ENCODE data around the gene WIPI1. TPM values are rescaled to one million over a fixed set of nuclear protein-coding genes. Genes with fewer than 3 reads are reported as not detected.

The WIPI1 gene
- total RNA-seq, 2 donors from 2014 or later: 78.3 to 95.3 TPM

DNA sequence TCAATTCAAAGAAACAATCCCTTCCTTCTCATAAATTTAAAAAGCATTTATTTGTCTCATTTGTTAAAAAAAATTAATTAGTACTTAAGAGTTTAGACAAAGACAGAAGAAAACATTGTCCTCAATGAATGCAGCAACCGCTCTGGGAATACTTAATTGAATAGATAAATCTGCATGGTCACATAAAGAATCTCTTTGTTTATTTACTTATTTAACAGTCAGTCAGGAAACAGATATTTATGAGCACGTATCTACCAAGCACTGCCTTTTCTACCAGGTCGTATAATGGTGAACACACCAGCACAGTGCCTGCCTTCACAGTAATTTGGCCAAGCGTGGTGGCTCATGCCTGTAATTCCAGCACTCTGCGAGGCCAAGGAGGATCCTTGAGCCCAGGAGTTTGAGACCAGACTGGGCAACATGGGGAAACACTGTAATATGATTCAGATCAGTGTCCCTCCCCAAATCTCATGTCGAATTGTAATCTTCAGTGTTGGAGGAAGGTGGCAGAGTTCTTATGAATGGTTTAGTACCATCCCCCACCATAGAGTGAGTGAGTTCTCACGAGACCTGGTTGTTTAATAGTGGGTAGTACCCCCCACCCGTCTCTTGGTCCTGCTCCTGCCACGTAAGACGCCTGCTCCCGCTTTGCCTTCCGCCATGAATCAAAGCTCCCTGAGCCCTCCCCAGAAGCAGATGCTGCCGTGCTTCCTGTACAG lies 8.1 kb downstream of the WIPI1 start:
- intact Hi-C loops (cut with DNase I, micrococcal nuclease): no loop called here
- DNase-seq: no peak
- no peak for ATAC-seq

DNA sequence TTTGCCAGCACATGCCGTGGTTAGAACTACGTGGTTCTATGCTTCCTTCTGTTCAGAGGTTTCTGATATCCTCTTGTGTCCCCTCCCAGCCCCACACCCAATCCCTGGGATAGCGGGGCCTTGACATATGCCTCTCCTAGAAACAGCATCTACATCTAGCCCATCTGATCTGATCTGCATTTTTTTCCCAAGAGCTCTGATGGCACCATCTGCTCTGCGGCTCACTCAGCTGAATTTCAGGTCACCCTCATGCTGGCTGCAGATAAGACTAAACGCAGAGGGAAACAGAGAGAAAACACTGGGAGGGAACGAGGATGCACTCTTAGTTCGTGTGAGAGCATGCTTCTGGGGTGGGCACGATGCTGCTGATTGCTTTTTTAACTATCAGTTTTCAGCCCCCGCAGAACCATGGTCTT lies 10.7 kb downstream of the WIPI1 start:
- DNase-seq: no peak
- no peak for ATAC-seq
- intact Hi-C loops (cut with DNase I, micrococcal nuclease): no loop called here

DNA sequence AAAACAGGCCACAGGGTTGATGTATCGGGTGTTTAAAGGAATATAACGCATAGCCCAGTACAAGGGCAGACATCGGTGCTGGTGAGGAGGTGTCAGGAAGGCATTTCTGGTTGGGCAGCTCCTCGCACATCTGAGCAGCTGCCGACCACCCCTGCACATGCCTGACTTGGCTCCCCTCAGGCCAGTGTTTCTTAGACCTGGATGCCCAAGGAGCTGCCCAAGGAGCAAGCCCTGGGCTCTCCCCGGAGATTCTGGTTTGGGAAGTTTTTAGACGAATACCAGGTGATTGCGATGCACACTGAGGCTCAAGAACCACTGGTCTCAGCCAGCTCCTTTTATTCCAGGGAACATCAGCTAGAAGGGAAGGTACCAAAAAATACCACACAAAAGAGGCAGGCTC lies 11.6 kb downstream of the WIPI1 start:
- no peak for DNase-seq
- intact Hi-C loops (cut with DNase I, micrococcal nuclease): no loop called here

DNA sequence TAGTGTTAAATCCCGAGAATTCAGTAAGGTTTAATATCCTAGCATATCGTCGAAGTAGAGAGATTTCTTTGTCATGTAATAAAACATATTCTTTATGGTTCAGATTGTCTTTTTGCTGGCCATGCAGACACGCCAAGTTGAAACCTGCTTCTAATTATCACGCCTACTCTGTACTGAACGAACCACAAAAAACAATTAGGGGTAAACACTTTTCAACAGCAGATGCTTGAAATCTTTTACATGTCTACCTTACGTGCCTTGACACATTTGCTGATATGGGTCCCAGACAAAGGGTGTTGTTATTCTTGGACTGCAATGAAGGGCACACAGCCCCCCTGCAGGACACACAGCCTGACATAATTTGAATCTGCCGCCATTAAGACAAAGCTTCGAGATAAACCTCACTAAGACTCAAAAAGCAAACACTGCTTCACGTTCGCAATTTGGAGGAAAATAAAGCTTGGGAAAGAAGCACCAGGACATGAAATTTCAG lies 13.3 kb downstream of the WIPI1 start:
- intact Hi-C loops (cut with DNase I, micrococcal nuclease): no loop called here
- DNase-seq (no peak), ATAC-seq (no peak)

More for the DNA sequence above, 11.6 kb downstream of the WIPI1 start:
- no peak for ATAC-seq

DNA sequence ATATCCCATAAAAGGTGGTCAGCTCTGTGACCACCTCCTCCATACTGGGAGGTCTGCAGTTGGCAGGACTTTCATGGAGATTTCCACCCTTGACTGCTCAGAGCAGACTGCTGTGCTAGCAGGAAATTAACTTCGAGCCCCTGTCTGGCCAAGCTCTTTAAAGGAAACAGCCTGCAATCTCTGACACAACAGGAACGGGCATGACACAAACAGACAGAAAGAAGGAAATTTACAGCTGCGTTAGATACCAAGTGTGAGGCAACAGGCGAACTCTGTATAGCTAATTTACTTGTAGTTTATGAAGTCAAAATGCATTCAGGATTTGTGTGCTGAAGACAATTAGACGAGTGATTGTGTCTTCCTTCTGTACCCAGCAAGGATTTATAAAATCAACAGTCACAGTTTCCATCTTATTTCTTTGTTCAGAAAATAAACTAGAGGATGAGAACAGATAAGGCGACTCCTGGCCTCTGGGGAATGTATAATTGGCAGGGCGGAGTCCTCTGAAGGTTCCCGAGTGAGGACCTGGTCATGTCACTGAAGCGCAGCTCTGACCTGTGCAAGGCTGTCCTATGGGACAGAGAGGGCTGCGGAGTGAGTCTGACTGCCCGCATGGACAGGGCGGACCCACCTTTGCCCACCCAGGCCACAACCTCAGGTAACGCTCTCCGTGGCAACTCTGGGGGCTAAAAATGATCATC lies 16.1 kb downstream of the WIPI1 start:
- no peak for DNase-seq
- intact Hi-C loops (cut with DNase I, micrococcal nuclease): no loop called here
- ATAC-seq: no peak

DNA sequence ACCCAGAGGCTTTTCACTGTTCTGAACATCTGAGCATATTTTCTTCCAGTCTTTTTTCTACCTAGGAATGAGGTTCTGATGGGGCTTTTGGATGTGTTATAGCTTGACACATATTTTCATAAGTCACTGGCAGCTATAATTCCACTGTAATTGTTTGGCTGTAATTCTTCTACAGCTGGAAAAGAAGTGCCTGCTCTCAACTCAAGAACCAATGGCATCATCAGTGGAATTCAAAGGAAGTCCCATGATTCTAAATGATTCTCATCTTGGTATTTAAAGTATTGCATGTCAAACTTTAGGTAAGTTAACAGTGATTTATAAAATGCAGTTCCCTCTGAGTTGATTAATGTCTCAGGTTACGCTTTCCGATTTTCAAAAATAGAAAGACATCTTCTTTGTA lies 16.8 kb downstream of the WIPI1 start:
- ATAC-seq: no peak
- intact Hi-C loops (cut with DNase I, micrococcal nuclease): no loop called here
- no peak for DNase-seq

DNA sequence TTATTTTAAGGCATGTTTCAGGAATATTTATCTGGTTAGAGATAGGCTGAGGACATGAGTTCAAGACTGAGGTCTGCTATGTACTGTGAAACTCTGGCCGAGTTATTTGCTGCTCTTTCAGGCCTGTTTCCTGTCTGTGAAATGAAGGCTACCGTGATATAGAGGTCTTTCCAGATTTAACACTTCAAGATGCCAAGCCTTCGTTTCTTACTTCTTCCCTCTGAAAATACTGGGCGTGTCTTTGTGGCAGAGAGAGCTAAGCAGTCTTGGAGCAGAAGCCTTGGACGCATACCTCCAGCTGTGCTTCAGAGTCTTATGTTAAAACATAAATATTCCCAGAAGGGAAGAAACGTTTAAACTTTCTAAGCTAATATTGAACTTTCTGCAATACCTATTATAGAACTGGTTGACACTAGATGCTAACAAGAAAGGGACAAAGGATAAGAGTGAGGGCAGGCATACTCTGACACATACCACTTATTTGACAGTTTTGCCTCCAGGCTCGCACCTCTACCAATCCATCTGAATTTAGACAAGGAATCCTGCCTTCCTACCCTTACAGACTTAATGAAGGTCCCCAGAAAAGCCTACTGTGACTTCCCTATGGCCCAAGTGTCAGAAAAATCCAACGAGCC lies 17.5 kb downstream of the WIPI1 start:
- intact Hi-C loops (cut with DNase I, micrococcal nuclease): no loop called here
- DNase-seq (no peak), ATAC-seq (no peak)

DNA sequence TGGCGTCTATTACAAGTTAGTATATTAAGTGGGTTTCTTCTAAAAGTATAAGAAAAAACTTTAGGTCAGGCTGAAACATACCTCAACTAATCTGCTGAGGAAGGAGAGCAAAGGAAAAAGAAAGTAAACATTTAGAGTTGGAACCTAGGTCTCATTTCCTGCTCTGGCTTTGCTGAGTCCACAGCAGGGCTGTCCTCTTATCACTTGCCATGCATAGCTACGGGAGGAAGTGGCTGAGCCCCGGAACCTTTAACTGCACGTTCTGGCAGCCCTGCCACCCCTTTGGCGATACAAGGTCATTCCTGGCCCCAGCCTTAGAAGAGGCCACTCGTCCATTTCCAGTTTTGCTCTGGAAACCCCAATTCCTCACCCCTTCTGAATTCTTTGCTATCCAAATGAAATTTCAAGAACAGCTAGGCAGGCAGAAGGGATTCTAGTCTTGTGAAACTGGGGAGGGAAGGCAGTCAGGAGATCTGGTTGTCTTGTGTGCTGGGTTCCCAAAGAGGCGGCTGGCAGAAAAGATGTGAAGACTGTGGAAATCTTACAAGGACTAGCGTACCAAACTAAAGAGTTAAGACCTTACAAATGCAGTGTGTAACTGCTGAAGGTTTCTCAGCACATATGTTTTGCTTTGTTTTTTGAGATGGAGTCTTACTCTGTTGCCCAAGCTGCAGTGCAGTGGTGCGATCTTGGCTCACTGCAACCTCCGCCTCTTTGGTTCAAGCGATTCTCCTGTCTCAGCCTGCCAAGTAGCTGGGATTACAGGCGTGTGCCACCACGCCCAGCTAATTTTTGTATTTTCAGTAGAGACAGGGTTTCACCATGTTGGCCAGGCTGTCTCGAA lies 19.1 kb downstream of the WIPI1 start:
- intact Hi-C loops (cut with DNase I, micrococcal nuclease): no loop called here
- ATAC-seq: peak; percentile 91
- peak; percentile 63 to 68 for DNase-seq

DNA sequence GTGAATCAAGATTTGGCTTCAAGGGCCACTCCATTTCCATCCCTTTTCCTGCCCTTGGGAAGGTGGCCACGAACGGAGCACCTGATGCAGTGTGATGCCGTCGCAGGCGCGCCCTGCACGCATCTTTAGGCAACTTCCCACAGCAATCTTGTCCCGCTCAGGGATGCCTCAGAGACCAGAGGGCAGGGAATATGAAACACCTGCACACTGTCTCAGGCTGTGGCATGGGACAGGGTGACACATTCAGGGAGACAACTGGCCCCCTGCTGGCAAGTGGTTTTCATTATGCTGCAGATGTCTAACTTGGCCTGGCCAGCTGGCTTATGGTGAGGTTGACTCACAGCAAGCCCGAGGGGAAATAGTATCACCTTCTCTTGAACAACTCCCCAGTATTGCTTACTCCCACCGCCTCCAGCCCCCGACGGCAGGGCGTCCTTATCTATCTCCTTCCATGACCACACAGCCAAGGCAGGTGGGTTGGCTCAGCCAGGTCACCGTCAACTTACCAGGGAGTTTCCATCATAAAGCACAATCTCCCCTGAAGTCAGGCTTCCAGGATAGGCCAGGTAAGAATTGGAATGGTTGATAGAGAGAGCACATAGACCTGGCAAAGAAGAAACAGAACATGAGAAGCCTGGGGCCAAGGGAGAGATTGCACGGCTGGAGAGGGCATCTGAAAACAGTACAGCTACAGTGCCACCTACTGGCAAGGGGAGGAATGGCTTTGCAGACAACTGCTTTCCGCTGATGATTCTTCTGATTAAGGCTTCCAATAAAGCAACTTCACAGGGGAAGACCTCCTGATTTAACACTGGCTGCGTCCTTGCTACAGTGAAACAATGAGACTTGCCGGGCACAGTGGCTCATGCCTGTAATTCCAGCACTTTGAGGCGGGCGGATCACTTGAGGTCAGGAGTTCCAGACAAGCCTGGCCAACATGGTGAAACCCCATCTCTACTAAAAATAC lies 21.1 kb downstream of the WIPI1 start:
- intact Hi-C loops (cut with DNase I, micrococcal nuclease): no loop called here
- DNase-seq (peak; percentile 69 to 86), ATAC-seq (peak; percentile 61)

DNA sequence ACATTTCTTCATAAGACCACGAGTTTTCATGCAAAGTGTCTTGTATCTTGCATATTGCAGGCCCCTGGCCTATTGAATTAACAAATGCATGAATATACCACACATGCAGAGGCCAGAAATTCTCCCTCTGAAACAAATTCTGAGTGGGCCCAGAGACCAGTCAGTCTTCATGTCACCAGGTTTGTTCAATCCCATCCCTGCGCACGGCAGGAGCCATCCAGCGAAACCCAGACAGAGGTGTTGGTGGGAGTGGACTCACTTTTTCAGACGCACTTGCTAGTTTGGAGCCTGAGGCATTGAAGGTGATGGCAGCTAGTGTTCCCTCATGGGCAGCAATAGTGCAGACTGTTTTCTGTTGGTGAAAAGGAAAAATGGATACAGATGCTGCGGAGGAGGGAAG lies 21.9 kb downstream of the WIPI1 start:
- ATAC-seq (no peak), DNase-seq (no peak)
- intact Hi-C loops (cut with DNase I, micrococcal nuclease): no loop called here

DNA sequence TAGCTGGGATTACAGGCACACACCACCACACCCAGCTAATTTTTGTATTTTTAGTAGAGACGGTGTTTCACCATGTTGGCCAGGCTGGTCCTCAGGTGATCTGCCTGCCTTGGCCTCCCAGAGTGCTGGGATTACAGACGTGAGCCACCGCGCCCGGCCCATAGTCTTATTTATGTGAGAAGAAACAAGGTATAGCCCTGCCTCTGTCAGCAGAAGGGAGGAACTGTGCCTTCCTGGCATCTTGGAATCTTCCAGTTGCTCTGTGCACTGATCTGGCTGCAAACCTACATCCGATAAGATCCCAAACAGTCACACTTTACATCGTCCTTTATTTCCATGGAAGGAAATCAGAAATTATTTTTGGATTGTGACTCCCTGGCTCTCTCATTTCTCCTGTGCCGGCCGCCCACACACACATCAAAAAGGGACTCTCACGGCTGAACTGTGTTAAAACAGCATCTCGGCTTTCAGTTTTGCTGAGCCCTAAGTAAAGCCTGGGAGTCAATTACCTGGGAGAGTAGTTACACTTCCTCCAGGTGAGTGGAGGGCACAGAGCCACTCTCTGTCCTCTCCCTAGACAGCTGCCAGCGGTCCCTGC lies 23.3 kb downstream of the WIPI1 start:
- no peak for ATAC-seq
- intact Hi-C loops (cut with DNase I, micrococcal nuclease): no loop called here
- no peak for DNase-seq

DNA sequence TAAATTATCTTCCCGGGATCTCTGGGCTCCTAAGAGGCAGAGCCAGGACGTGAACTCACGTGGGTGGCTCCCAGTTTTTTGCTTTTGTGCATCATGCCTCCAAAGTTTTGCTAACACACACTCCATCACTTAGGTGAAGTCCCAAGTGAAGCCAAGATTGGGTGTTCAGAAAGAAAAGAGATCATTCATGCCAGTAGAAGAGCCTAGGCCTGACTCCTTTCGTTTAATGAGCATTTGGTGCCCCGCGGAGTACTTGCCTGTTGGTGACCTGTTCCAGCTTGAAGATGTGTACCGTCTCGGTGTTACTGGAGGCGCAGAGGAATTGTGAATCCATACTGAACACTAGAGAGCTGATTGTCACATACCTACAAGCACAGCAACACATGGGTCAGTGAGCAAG lies 24.1 kb downstream of the WIPI1 start:
- ATAC-seq: no peak
- intact Hi-C loops (cut with DNase I, micrococcal nuclease): no loop called here
- DNase-seq: no peak

DNA sequence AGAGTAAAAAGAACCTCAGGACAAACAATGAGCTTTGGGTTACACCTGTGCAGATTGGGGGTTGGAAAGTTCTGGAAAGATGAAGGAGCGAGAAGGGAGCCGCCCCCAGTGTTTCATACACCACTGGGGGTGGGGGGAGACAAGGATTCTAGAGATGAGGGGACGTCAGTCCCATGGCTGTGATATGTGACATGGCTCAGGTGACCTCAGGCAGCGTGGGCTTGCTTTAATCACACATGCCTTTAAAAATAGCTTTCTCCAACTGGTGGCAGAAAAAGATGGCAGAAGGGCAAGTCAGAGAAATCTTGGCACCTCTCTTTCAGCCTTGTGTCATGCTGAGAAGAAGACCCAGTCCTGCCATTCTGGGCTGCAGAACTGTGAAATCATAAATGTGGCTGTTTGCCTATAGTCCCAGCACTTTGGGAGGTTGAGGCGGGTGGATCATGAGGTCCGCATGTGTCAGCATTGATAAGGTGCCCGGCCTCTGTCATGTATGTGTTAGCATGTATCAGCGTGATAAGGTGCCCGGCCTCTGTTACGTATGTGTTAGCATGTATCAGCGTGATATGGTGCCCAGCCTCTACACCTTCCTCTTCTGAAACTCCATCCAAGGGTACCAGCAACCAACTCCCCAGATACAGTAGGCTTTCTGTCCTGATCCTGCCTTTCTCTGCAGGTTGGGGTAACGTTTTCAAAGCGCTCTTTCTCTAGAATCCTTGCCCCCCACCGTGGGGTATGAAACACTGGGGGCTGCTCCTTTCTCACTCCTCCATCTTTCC lies 25.0 kb downstream of the WIPI1 start:
- ATAC-seq: no peak
- no peak for DNase-seq
- intact Hi-C loops (cut with DNase I, micrococcal nuclease): no loop called here

DNA sequence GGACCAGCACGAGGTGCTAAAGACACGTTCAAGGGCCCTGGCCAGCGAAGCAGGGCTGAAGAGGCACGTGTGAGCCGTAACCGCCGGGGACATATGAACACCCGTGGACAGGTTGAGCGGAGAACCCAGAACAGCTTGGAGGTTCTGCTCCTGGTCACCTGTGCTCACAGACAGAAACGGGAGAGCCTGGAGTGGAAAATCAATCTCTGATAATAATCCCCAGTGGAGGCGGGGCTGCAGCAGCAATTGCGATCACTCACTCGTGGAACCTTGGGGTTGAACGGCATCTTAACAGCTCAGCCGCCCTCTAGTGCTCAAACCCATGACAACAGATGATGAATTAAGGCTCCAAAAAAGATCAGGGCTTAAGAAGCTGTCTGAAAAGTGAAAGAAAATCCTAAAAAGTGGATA lies 25.6 kb downstream of the WIPI1 start:
- intact Hi-C loops (cut with DNase I, micrococcal nuclease): no loop called here
- no peak for ATAC-seq
- DNase-seq: no peak

DNA sequence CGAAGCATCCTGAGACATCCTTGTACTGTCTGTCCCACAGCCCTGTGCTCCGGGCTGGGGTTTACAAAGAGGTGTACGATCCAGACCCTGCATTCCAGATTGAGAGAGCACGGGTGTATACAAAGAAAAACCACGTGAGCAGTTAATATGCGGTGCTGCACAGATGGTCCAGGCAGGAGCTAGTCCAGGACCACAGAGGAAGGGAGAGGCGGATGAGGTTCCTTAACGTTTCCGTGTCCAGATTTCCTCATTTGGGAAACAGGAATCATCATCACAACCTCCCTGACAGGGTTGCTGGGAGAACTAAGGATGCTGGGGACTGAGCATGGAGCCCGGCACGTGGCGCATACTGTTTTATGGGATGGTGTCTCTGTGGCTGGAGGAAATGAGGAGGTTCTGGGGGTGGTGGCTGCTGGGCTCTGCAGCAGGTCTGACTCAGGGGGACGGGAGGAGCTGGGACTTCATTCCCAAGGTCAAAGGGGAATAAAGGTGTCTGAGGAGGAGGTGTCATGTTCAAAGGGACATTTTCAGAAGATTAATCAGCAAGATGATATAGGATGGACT lies 26.2 kb downstream of the WIPI1 start:
- no peak for DNase-seq
- intact Hi-C loops (cut with DNase I, micrococcal nuclease): no loop called here
- no peak for ATAC-seq

DNA sequence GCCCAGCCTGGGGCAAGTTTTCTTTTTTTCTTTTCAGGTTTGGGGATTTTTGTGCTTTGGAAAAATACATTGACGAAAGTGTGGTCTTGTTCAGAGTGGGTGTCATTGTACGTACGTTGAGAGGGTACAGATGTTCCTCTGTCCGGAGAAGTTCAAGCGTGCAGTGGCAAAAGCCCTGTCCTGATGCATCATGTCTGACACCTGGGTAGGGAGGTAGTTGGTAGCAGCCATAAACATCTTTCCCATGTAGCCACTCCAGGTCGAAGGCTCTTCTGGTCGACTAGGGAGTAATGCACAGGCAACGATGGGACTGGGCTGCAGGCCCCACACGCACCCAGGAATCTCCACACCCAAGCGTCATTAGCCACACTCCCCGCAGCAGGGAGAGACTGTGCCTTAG lies 27.4 kb downstream of the WIPI1 start:
- intact Hi-C loops (cut with DNase I, micrococcal nuclease): no loop called here
- no peak for ATAC-seq
- no peak for DNase-seq
